Subcutaneous abdominal adipose tissue (tissue), 5 donors: ENCODE measurements around the gene DEPDC1B.
"Not testable (repeated sequence)": the region's sequence is repeated elsewhere in the genome, so short reads cannot be mapped to it uniquely, and the experiment has no call there.

Source experiments
- H3K27ac ChIP-seq: one replicate; pipeline ENCODE4 v1.7.0; 2013; ENCODE audit warnings: low read depth, mild to moderate bottlenecking, inconsistent platforms, low read length, moderate library complexity
- H3K27me3 ChIP-seq, 5 donors: one replicate each; pipeline ENCODE4 v1.7.0; 2013; ENCODE audit warnings: low read length in 5 of 5, inconsistent platforms in 1 of 5; ENCODE audit not compliant: control insufficient read depth in 5 of 5, insufficient read depth in 4 of 5
- H3K36me3 ChIP-seq, 5 donors: one replicate each; pipeline ENCODE4 v1.7.0; 2013; ENCODE audit warnings: low read length in 5 of 5; ENCODE audit not compliant: control insufficient read depth in 5 of 5, insufficient read depth in 5 of 5
- H3K4me1 ChIP-seq, 5 donors: one replicate each; pipeline ENCODE4 v1.7.0; 2013; ENCODE audit warnings: low read length in 5 of 5, mild to moderate bottlenecking in 3 of 5, moderate library complexity in 1 of 5; ENCODE audit not compliant: control insufficient read depth in 5 of 5, insufficient read depth in 5 of 5
- H3K4me3 ChIP-seq, 5 donors: one replicate each; pipeline ENCODE4 v1.7.0; 2013; ENCODE audit warnings: low read length in 5 of 5, low read depth in 1 of 5
- H3K9ac ChIP-seq, 5 donors: one replicate each; pipeline ENCODE4 v1.7.0; 2013; ENCODE audit warnings: low read length in 5 of 5, mild to moderate bottlenecking in 4 of 5, moderate library complexity in 3 of 5
- H3K9me3 ChIP-seq, 5 donors: one replicate each; pipeline ENCODE4 v1.7.0; 2013; ENCODE audit warnings: low read length in 5 of 5; ENCODE audit not compliant: control insufficient read depth in 5 of 5
- donor health status: healthy.
- donor health status: healthy.
- donor health status: healthy.
- donor health status: healthy.
- donor health status: healthy.

The DEPDC1B gene

GRCh38 chr5:60553291-60553690, 146.7 kb downstream of the DEPDC1B start:
- not testable (repeated sequence) for H3K27ac ChIP-seq, H3K9me3 ChIP-seq, H3K27me3 ChIP-seq, H3K4me1 ChIP-seq, H3K36me3 ChIP-seq, H3K4me3 ChIP-seq, H3K9ac ChIP-seq

GRCh38 chr5:60551829-60552228, 148.1 kb downstream of the DEPDC1B start:
- H3K4me3 ChIP-seq = no peak overlapping the region
- H3K9ac ChIP-seq = no peak overlapping the region
- H3K27me3 ChIP-seq = no peaks in the 10 kb centered on the region
- H3K9me3 ChIP-seq = no peaks in the 10 kb centered on the region
- H3K4me1 ChIP-seq = no peaks in the 10 kb centered on the region
- H3K36me3 ChIP-seq = no peaks in the 10 kb centered on the region
- H3K27ac ChIP-seq = no peak overlapping the region

DNA sequence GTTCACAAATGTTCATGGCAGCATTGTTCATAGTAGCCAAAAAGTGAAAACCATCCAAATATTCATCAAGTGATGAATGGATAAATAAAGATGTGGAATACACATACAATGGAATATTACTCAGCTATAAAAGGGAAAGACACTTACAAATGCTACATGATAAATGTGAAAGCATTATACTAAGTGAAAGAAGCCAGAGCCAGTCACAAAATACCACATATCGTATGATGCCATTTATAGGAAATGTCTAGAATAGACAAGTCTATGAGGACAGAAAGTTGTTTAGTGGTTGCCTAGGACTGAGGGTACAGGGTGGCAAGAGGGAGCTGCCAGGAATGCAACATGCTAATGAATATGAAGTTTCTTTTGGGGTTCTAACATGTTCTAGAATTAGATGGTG, 148.7 kb downstream of the DEPDC1B start:
- H3K36me3 ChIP-seq = no peaks in the 10 kb centered on the region
- no peaks in the 10 kb centered on the region for H3K4me1 ChIP-seq
- H3K27me3 ChIP-seq = no peaks in the 10 kb centered on the region
- H3K27ac ChIP-seq = no peak overlapping the region
- H3K9me3 ChIP-seq = no peaks in the 10 kb centered on the region
- no peak overlapping the region for H3K9ac ChIP-seq
- no peak overlapping the region for H3K4me3 ChIP-seq

DNA sequence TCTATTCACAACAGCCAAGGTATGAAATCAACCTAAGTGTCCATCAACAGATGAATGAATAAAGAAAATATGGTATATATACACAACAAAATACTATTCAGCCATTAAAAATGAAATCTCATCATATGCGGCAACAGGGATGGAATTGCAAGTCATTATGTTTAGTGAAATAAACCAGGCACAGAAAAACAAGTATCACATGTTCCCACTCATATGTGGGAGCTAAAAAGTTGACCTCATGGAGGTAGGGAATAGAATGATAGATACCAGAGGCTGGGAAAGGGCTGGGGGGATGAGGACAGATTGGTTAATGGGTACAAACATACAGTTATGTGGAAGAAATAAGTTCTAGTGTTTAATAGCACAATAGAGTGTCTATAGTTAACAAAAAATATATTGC, 149.7 kb downstream of the DEPDC1B start:
- Histone ChIP-seq H3K27ac (no peak overlapping the region), H3K4me3 (no peak overlapping the region), H3K9ac (no peak overlapping the region), H3K27me3 (no peaks in the 10 kb centered on the region), H3K36me3 (no peaks in the 10 kb centered on the region), H3K4me1 (peaks cover 0 to 1% (median 0%) of the 10 kb centered on the region in 5 donors), H3K9me3 (no peaks in the 10 kb centered on the region)

GRCh38 chr5:60549841-60550240, 150.1 kb downstream of the DEPDC1B start:
- Histone ChIP-seq H3K4me1 (peaks cover 0 to 4% (median 0%) of the 10 kb centered on the region in 5 donors), H3K9me3 (no peaks in the 10 kb centered on the region), H3K27me3 (no peaks in the 10 kb centered on the region), H3K9ac (no peak overlapping the region), H3K36me3 (no peaks in the 10 kb centered on the region), H3K4me3 (no peak overlapping the region), H3K27ac (no peak overlapping the region)
